Urinary bladder (tissue), 4 donors: ENCODE data around the gene DCLRE1C. TPM values are rescaled to one million over a fixed set of nuclear protein-coding genes. Genes with fewer than 3 reads are reported as not detected.

ENCODE experiments used
- DNase-seq: peaks from one replicate; pipeline ENCODE4 v3.0.0-alpha.2; 2015; ENCODE audit errors: extremely low spot score
- H3K27ac ChIP-seq: one replicate; pipeline ENCODE4 v1.5.1; 2013; ENCODE audit warnings: low read depth, mild to moderate bottlenecking, moderate library complexity
- H3K36me3 ChIP-seq: one replicate; pipeline ENCODE4 v1.6.1; 2013; ENCODE audit warnings: mild to moderate bottlenecking, moderate library complexity; ENCODE audit not compliant: insufficient read depth
- H3K4me1 ChIP-seq: one replicate; pipeline ENCODE4 v1.6.1; 2013; ENCODE audit warnings: mild to moderate bottlenecking, moderate library complexity; ENCODE audit not compliant: insufficient read depth
- H3K4me3 ChIP-seq: one replicate; pipeline ENCODE4 v1.5.1; 2013; ENCODE audit warnings: low read depth, low read length
- WGBS: extraction: QIAGEN DNeasy Blood & Tissue Kit; methylation state at CpG from one replicate; pipeline ENCODE4 v1.1.7; 2013; 5-methylcytosine and 5-hydroxymethylcytosine counted together
- polyA plus RNA-seq: library from polyadenylated mRNA; stranded (reverse); fragments of 200-250 nt; gene quantifications from one replicate; pipeline ENCODE4 v1.2.3, GENCODE V29; 2013
- total RNA-seq: library from RNA; depleted of rRNA; stranded (reverse); fragments of >200 nt; gene quantifications from one replicate; pipeline ENCODE4 v1.2.3, GENCODE V29; 2014
- donor health status: healthy with polysubstance abuse.
- donor health status: healthy.

Gene DCLRE1C
- total and polyA plus RNA-seq, 2 donors = 7.1 to 19.5 TPM

- H3K4me1 ChIP-seq = no peaks in the 10 kb centered on the region
- H3K27ac ChIP-seq = no peak overlapping the region
- DNase-seq = no peak
- peaks cover 5% of the 10 kb centered on the region for H3K36me3 ChIP-seq
- no peak overlapping the region for H3K4me3 ChIP-seq
Observed at GRCh38 chr10:14859775-14860174, 94.1 kb downstream of the DCLRE1C start.

GRCh38 chr10:14859043-14859442 lies 94.9 kb downstream of the DCLRE1C start:
- WGBS = 85% methylated on average over 5 of the region's 5 CpGs
- no peak for DNase-seq
- Histone ChIP-seq H3K4me1 (no peaks in the 10 kb centered on the region), H3K4me3 (no peak overlapping the region), H3K27ac (no peak overlapping the region), H3K36me3 (peaks cover 5% of the 10 kb centered on the region)

GRCh38 chr10:14858338-14858960 lies 95.4 kb downstream of the DCLRE1C start:
- 95% methylated on average over 6 of the region's 6 CpGs for WGBS
- Histone ChIP-seq H3K4me3 (no peak overlapping the region), H3K27ac (no peak overlapping the region), H3K4me1 (no peaks in the 10 kb centered on the region), H3K36me3 (peaks cover 2% of the 10 kb centered on the region)
- DNase-seq = no peak

GRCh38 chr10:14855453-14855852 lies 98.4 kb downstream of the DCLRE1C start:
- WGBS = 98% methylated on average over 1 of the region's 1 CpG
- Histone ChIP-seq H3K4me3 (no peak overlapping the region), H3K27ac (no peak overlapping the region), H3K36me3 (peaks cover 2% of the 10 kb centered on the region), H3K4me1 (no peaks in the 10 kb centered on the region)
- DNase-seq = no peak

- peaks cover 2% of the 10 kb centered on the region for H3K36me3 ChIP-seq
- WGBS = 57% methylated on average over 3 of the region's 3 CpGs
Observed at GRCh38 chr10:14852236-14852635, 101.7 kb downstream of the DCLRE1C start.

More at GRCh38 chr10:14852236-14852635, 101.7 kb downstream of the DCLRE1C start:
- no peak overlapping the region for H3K27ac ChIP-seq
- no peak overlapping the region for H3K4me3 ChIP-seq
- DNase-seq = no peak
- H3K4me1 ChIP-seq = no peaks in the 10 kb centered on the region

Other genes with a start within 250 kb of the DCLRE1C start
- gene FAM107B, start 179.2 kb downstream of the DCLRE1C start, total RNA-seq = 40.2 TPM
- gene FAM107B, start 179.2 kb downstream of the DCLRE1C start, polyA plus RNA-seq = 13.6 TPM
- 1.9 TPM for gene CDNF, start 116.1 kb downstream of the DCLRE1C start, total RNA-seq
- gene CDNF, start 116.1 kb downstream of the DCLRE1C start, polyA plus RNA-seq = 0.86 TPM
- 16.6 TPM for gene HSPA14, start 115.8 kb downstream of the DCLRE1C start, total RNA-seq
- 10.1 TPM for gene HSPA14, start 115.8 kb downstream of the DCLRE1C start, polyA plus RNA-seq
- 17.3 TPM for gene MSANTD7, start 115.8 kb downstream of the DCLRE1C start, total RNA-seq
- gene MSANTD7, start 115.8 kb downstream of the DCLRE1C start, polyA plus RNA-seq = 6.9 TPM
- 24.0 TPM for gene SUV39H2, start 75.2 kb downstream of the DCLRE1C start, total RNA-seq
- 5.1 TPM for gene SUV39H2, start 75.2 kb downstream of the DCLRE1C start, polyA plus RNA-seq
- gene MEIG1, start 5.3 kb upstream of the DCLRE1C start, total RNA-seq = not detected
- 0.22 TPM for gene MEIG1, start 5.3 kb upstream of the DCLRE1C start, polyA plus RNA-seq
- gene OLAH, start 89.8 kb upstream of the DCLRE1C start, total RNA-seq = not detected
- 0.47 TPM for gene OLAH, start 89.8 kb upstream of the DCLRE1C start, polyA plus RNA-seq
- 5.2 TPM for gene ACBD7, start 134.7 kb upstream of the DCLRE1C start, total RNA-seq
- gene ACBD7, start 134.7 kb upstream of the DCLRE1C start, polyA plus RNA-seq = 0.15 TPM
- 7.5 TPM for gene RPP38, start 143.3 kb upstream of the DCLRE1C start, total RNA-seq
- gene RPP38, start 143.3 kb upstream of the DCLRE1C start, polyA plus RNA-seq = 19.8 TPM
- 41.2 TPM for gene NMT2, start 214.6 kb upstream of the DCLRE1C start, total RNA-seq
- 14.5 TPM for gene NMT2, start 214.6 kb upstream of the DCLRE1C start, polyA plus RNA-seq